Activated CD8-positive, alpha-beta memory T cell treated with anti-CD3 and anti-CD28 coated beads for 4 hours (primary cell): ENCODE data around the gene GDAP2.

Experiments
- DNase-seq, 2 donors: peaks; one replicate each; pipeline ENCODE4 v3.0.0-alpha.2; 2020; ENCODE audit warnings: low read depth in 2 of 2

GDAP2 gene

GRCh38 chr1:117841117-117841650, 88.2 kb downstream of the GDAP2 start:
- DNase-seq = no peak

- no peak for DNase-seq
Measured at GRCh38 chr1:117838911-117839310, 90.5 kb downstream of the GDAP2 start.

GRCh38 chr1:117836069-117836468, 93.4 kb downstream of the GDAP2 start:
- no peak for DNase-seq

- DNase-seq = no peak
Measured at GRCh38 chr1:117834416-117834815, 95.0 kb downstream of the GDAP2 start.

- no peak for DNase-seq
Measured at GRCh38 chr1:117832453-117832852, 97.0 kb downstream of the GDAP2 start.

- DNase-seq = no peak
Measured at GRCh38 chr1:117830222-117830621, 99.2 kb downstream of the GDAP2 start.

- no peak for DNase-seq
Measured at GRCh38 chr1:117828201-117828600, 101.2 kb downstream of the GDAP2 start.

GRCh38 chr1:117826540-117827078, 102.8 kb downstream of the GDAP2 start:
- DNase-seq = no peak

GRCh38 chr1:117826119-117826518, 103.3 kb downstream of the GDAP2 start:
- no peak for DNase-seq

GRCh38 chr1:117825414-117825813, 104.0 kb downstream of the GDAP2 start:
- no peak for DNase-seq

- DNase-seq = no peak
Measured at GRCh38 chr1:117824616-117825015, 104.8 kb downstream of the GDAP2 start.

GRCh38 chr1:117821774-117822482, 107.5 kb downstream of the GDAP2 start:
- DNase-seq = no peak

- no peak for DNase-seq
Measured at GRCh38 chr1:117821382-117821755, 108.1 kb downstream of the GDAP2 start.

GRCh38 chr1:117820694-117821381, 108.6 kb downstream of the GDAP2 start:
- no peak for DNase-seq

- DNase-seq = no peak
Measured at GRCh38 chr1:117820096-117820495, 109.3 kb downstream of the GDAP2 start.

- no peak for DNase-seq
Measured at GRCh38 chr1:117819301-117819700, 110.1 kb downstream of the GDAP2 start.

- DNase-seq = no peak
Measured at GRCh38 chr1:117818456-117818855, 111.0 kb downstream of the GDAP2 start.

- no peak for DNase-seq
Measured at GRCh38 chr1:117817629-117818028, 111.8 kb downstream of the GDAP2 start.

GRCh38 chr1:117815926-117816325, 113.5 kb downstream of the GDAP2 start:
- no peak for DNase-seq

GRCh38 chr1:117814856-117815797, 114.3 kb downstream of the GDAP2 start:
- no peak for DNase-seq
